Hepatocyte (in vitro differentiated cells): ENCODE measurements around the gene COQ2.

Source experiments
- CTCF ChIP-seq: fragments of 200-600 bp; sonication (generic); IDR thresholded peaks from 2 replicates; pipeline ENCODE4 v1.5.1; 2016; ENCODE audit warnings: antibody characterized with exemption, mild to moderate bottlenecking; ENCODE audit not compliant: poor library complexity
- EZH2 ChIP-seq: fragments of 200-600 bp; sonication (generic); IDR thresholded peaks from 2 replicates; pipeline ENCODE4 v1.6.1; 2016; ENCODE audit warnings: antibody characterized with exemption, mild to moderate bottlenecking, borderline replicate concordance
- EZH2phosphoT487 ChIP-seq: fragments of 200-600 bp; sonication (generic); IDR thresholded peaks from one replicate; pipeline ENCODE4 v1.6.1; 2018; ENCODE audit warnings: antibody characterized with exemption, mild to moderate bottlenecking, low read depth, moderate library complexity; ENCODE audit not compliant: unreplicated experiment, severe bottlenecking

GRCh38 chr4:83285055-83285407 lies 433 bp upstream of the COQ2 start:
- no peak for TF ChIP-seq CTCF
- TF ChIP-seq EZH2, result no peak
- no peak for TF ChIP-seq EZH2phosphoT487
